Muscle layer of duodenum (tissue), 2 donors: Measurements from ENCODE around the gene ARHGDIB.

ENCODE experiments used
- H3K27ac ChIP-seq: one replicate; pipeline ENCODE4 v1.7.0; 2013; ENCODE audit warnings: mild to moderate bottlenecking, low read length
- H3K27me3 ChIP-seq: one replicate; pipeline ENCODE4 v1.7.0; 2013; ENCODE audit warnings: low read depth, mild to moderate bottlenecking, control low read depth, low read length
- H3K36me3 ChIP-seq, 2 donors: one replicate each; pipeline ENCODE4 v1.7.0; 2013; ENCODE audit warnings: low read length in 2 of 2, control low read depth in 1 of 2, mild to moderate bottlenecking in 1 of 2; ENCODE audit not compliant: insufficient read depth in 2 of 2, control insufficient read depth in 1 of 2
- H3K4me1 ChIP-seq, 2 donors: one replicate each; pipeline ENCODE4 v1.7.0; 2013; ENCODE audit warnings: low read length in 2 of 2, mild to moderate bottlenecking in 2 of 2, control low read depth in 1 of 2, moderate library complexity in 1 of 2; ENCODE audit not compliant: insufficient read depth in 2 of 2, control insufficient read depth in 1 of 2
- H3K4me3 ChIP-seq, 2 donors: one replicate each; pipeline ENCODE4 v1.7.0; 2013; ENCODE audit warnings: low read length in 2 of 2, low read depth in 1 of 2, mild to moderate bottlenecking in 1 of 2
- H3K9me3 ChIP-seq, 2 donors: one replicate each; pipeline ENCODE4 v1.7.0; 2013; ENCODE audit warnings: low read length in 2 of 2, control low read depth in 1 of 2, mild to moderate bottlenecking in 1 of 2; ENCODE audit not compliant: control insufficient read depth in 1 of 2
- donor health status: healthy.

Gene ARHGDIB

GRCh38 chr12:14982991-14983390 is 21.6 kb upstream of the ARHGDIB start:
- H3K27me3 ChIP-seq, result no peaks in the 10 kb centered on the region
- no peaks in the 10 kb centered on the region for H3K4me1 ChIP-seq
- no peaks in the 10 kb centered on the region for H3K9me3 ChIP-seq
- no peaks in the 10 kb centered on the region for H3K36me3 ChIP-seq
- H3K4me3 ChIP-seq, result no peak overlapping the region
- H3K27ac ChIP-seq, result no peak overlapping the region

DNA sequence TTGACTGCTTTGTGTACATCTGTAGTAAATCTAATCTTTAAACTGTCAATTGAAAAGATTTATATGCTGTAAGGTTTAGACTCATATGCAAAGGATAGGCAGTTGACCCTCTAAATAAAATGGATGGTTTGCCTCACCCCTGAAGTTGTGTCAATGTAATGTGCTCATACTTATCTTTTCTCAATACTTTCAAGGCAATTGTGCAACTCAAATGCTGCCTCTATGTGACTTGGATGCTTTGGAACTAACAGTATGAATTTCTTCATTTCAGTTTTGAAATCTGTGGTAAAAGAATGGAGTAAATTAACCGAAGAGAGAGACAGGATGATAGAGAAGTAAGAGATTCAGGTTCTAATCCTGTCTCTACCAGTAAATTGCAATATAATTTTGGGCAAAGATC is 21.2 kb upstream of the ARHGDIB start:
- Histone ChIP-seq H3K4me1 (no peaks in the 10 kb centered on the region), H3K27ac (no peak overlapping the region), H3K27me3 (no peaks in the 10 kb centered on the region), H3K4me3 (no peak overlapping the region), H3K36me3 (no peaks in the 10 kb centered on the region), H3K9me3 (no peaks in the 10 kb centered on the region)

DNA sequence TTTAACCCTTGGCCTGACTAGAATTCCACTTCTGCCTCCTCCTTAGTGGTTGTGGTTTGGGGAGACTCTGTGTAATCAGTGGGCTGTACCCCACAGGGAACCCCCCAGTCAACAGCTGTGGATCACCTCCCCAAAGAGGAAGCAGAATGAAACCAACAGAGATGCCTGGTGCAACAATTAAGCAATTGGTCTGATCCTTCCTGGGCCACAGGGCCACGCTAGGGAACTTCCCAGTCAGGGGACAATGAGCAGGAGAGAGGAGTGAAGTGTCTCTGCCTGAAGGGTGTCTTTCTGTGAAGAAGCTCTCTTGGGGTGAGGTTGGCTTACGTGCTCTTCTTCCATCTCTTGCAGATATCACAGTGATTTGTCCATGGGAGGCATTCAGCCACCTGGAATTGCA is 19.6 kb upstream of the ARHGDIB start:
- Histone ChIP-seq H3K4me3 (no peak overlapping the region), H3K27me3 (no peaks in the 10 kb centered on the region), H3K27ac (no peak overlapping the region), H3K4me1 (no peaks in the 10 kb centered on the region), H3K9me3 (no peaks in the 10 kb centered on the region), H3K36me3 (no peaks in the 10 kb centered on the region)

DNA sequence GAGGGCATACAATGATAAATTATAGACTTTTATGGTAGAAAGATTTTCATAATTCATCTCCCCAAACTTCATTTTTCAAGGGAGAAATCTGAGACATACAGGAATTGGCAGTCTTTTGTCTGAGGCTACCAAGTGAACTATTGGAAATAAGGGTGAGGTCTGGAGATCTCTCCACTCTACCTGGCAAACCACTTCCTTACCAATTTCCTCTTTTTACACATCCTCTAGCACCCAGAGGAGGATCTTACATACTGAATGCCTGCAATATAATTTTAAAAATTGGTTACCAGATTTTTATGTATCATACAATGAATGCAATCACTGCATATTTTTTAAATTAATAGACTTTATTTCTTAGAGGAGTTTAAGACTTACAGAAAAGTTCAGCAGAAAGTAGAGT is 18.1 kb upstream of the ARHGDIB start:
- no peaks in the 10 kb centered on the region for H3K4me1 ChIP-seq
- no peaks in the 10 kb centered on the region for H3K36me3 ChIP-seq
- no peaks in the 10 kb centered on the region for H3K27me3 ChIP-seq
- no peaks in the 10 kb centered on the region for H3K9me3 ChIP-seq
- no peak overlapping the region for H3K27ac ChIP-seq
- H3K4me3 ChIP-seq, result no peak overlapping the region

- Histone ChIP-seq H3K9me3 (no peaks in the 10 kb centered on the region), H3K27ac (no peak overlapping the region), H3K27me3 (no peaks in the 10 kb centered on the region), H3K4me1 (no peaks in the 10 kb centered on the region), H3K4me3 (no peak overlapping the region), H3K36me3 (no peaks in the 10 kb centered on the region)
Observed at GRCh38 chr12:14976658-14977057, 15.3 kb upstream of the ARHGDIB start.

GRCh38 chr12:14975457-14975856 is 14.1 kb upstream of the ARHGDIB start:
- H3K27ac ChIP-seq, result no peak overlapping the region
- H3K27me3 ChIP-seq, result no peaks in the 10 kb centered on the region
- H3K9me3 ChIP-seq, result no peaks in the 10 kb centered on the region
- no peak overlapping the region for H3K4me3 ChIP-seq
- H3K36me3 ChIP-seq, result no peaks in the 10 kb centered on the region
- no peaks in the 10 kb centered on the region for H3K4me1 ChIP-seq

GRCh38 chr12:14974633-14975032 is 13.2 kb upstream of the ARHGDIB start:
- Histone ChIP-seq H3K27ac (no peak overlapping the region), H3K36me3 (no peaks in the 10 kb centered on the region), H3K4me1 (no peaks in the 10 kb centered on the region), H3K4me3 (no peak overlapping the region), H3K9me3 (no peaks in the 10 kb centered on the region), H3K27me3 (no peaks in the 10 kb centered on the region)

GRCh38 chr12:14972816-14973215 is 11.4 kb upstream of the ARHGDIB start, which contains the start of gene PDE6H:
Gene PDE6H (plus strand): TSS chr12:14973042. CDS start chr12:14978013, 4,971 bp downstream.
- Histone ChIP-seq H3K27ac (no peak within 1 kb of the TSS), H3K27me3 (no peaks in the 10 kb centered on the region), H3K4me3 (no peak within 1 kb of the TSS), H3K4me1 (no peaks in the 10 kb centered on the region), H3K36me3 (no peaks in the 10 kb centered on the region), H3K9me3 (no peaks in the 10 kb centered on the region)

- Histone ChIP-seq H3K27me3 (no peaks in the 10 kb centered on the region), H3K36me3 (no peaks in the 10 kb centered on the region), H3K4me3 (no peak overlapping the region), H3K27ac (no peak overlapping the region), H3K9me3 (no peaks in the 10 kb centered on the region), H3K4me1 (no peaks in the 10 kb centered on the region)
Observed at GRCh38 chr12:14970473-14970872, 9.1 kb upstream of the ARHGDIB start.

DNA sequence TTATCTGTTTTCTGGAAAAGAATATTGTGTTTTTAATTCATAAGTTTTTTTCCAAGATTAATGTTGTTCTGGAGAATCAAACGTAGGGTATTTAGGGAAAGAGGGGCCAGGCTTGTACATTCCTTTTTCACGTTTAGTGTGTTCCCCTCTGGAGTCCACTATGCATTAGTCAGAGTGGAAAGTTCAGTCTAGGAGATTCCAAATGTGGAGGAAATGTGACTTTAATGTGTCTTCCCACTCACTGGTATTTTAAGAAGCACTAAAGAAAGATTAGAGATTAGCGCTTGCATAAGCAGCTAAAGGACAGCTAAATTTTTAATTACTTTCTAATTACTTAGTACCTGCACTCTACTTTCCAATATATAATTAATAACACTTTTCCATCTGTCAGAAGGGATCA is 7.1 kb upstream of the ARHGDIB start:
- H3K9me3 ChIP-seq, result no peaks in the 10 kb centered on the region
- no peaks in the 10 kb centered on the region for H3K27me3 ChIP-seq
- no peak overlapping the region for H3K4me3 ChIP-seq
- H3K4me1 ChIP-seq, result no peaks in the 10 kb centered on the region
- H3K36me3 ChIP-seq, result no peaks in the 10 kb centered on the region
- H3K27ac ChIP-seq, result no peak overlapping the region

GRCh38 chr12:14965221-14965620 is 3.8 kb upstream of the ARHGDIB start:
- Histone ChIP-seq H3K27me3 (no peaks in the 10 kb centered on the region), H3K36me3 (no peaks in the 10 kb centered on the region), H3K4me3 (no peak overlapping the region), H3K9me3 (no peaks in the 10 kb centered on the region), H3K27ac (no peak overlapping the region), H3K4me1 (no peaks in the 10 kb centered on the region)

- Histone ChIP-seq H3K27me3 (no peaks in the 10 kb centered on the region), H3K36me3 (no peaks in the 10 kb centered on the region), H3K4me3 (no peak overlapping the region), H3K27ac (no peak overlapping the region), H3K9me3 (no peaks in the 10 kb centered on the region), H3K4me1 (no peaks in the 10 kb centered on the region)
Observed at GRCh38 chr12:14964406-14964805, 3.0 kb upstream of the ARHGDIB start.
